K562 (cell line): Measurements from ENCODE around the gene PLAC1. TPM values are rescaled to one million over a fixed set of nuclear protein-coding genes. Genes with fewer than 3 reads are reported as not detected.
A peak's percentile ranks its signal among the peaks of the same experiment; 100 is the strongest.

Experiments
- microRNA counts: library from miRNA; unstranded; fragments of <30 nt; microRNA quantifications from one replicate; lab custom pipeline; 2016
- microRNA-seq: library from miRNA; unstranded; fragments of <30 nt; microRNA quantifications from one replicate; pipeline ENCODE4, GENCODE V29; 2018; ENCODE audit warnings: borderline microRNAs expressed
- polyA plus RNA-seq, 8 experiments: library from polyadenylated mRNA; depleted of rRNA in 4 of 8; stranded (reverse) in 5 of 8; unstranded in 3 of 8; fragments of >200 nt; fragmentation: Nextera tagmentation in 2 of 8; fragmentation: Illumina TruSeq in 1 of 8; extraction: Ambion mirVana in 2 of 8; extraction: Trizol in 1 of 8; gene quantifications; 2 replicates each; pipeline versions ENCODE4 v1.2.1 to v1.2.3, GENCODE V29; 2011 to 2014; ENCODE audit warnings: inconsistent platforms in 1 of 8, missing spikeins in 1 of 8
- small RNA-seq: library from RNA; depleted of rRNA; stranded (forward); fragments of <200 nt; gene quantifications from one replicate; pipeline ENCODE3, GENCODE V24; 2014
- total RNA-seq, 7 experiments: library from RNA; depleted of rRNA in 6 of 7; stranded (reverse); fragments of >200 nt in 6 of 7; fragmentation: Illumina TruSeq in 2 of 7; extraction: Trizol in 2 of 7; gene quantifications; 2 replicates each; pipeline versions ENCODE4 v1.2.1 to v1.2.3, GENCODE V29; 2011 to 2021; ENCODE audit warnings: low replicate concordance in 1 of 7

Gene PLAC1
- total and polyA plus RNA-seq, 9 of the 15 experiments (the other 6 are each of a cell fraction or from before 2014, with no cell fraction given): 0.82 to 9.1 (median 1.7) TPM

MicroRNA genes within 50 kb of the gene (microRNA counts, 767-probe panel; counts per million panel counts)
- microRNA hsa-miR-424-5p (lab: Ali Mortazavi, UCI) (1,983 counts per million, percentile 51 among the panel's probes with 10 or more counts), microRNA hsa-miR-450a-5p (lab: Ali Mortazavi, UCI) (3,839 counts per million, percentile 79 among the panel's probes with 10 or more counts), microRNA hsa-miR-450b-3p (lab: Ali Mortazavi, UCI) (870 counts per million, percentile 17 among the panel's probes with 10 or more counts), microRNA hsa-miR-450b-5p (lab: Ali Mortazavi, UCI) (870 counts per million, percentile 17 among the panel's probes with 10 or more counts), microRNA hsa-miR-503 (lab: Ali Mortazavi, UCI) (3,787 counts per million, percentile 79 among the panel's probes with 10 or more counts), microRNA hsa-miR-542-3p (lab: Ali Mortazavi, UCI) (1,894 counts per million, percentile 48 among the panel's probes with 10 or more counts), microRNA hsa-miR-542-5p (lab: Ali Mortazavi, UCI) (1,139 counts per million, percentile 25 among the panel's probes with 10 or more counts)

Small RNA genes lying within 50 kb of the gene (microRNA-seq; reads per million reads assigned to microRNA genes)
- gene MIR424 (806 reads per million, percentile 91 among the genes with 10 or more reads in this experiment), gene MIR450A1 (1.1 reads per million, percentile 10 among the genes with 10 or more reads in this experiment), gene MIR450A2 (1.5 reads per million, percentile 19 among the genes with 10 or more reads in this experiment), gene MIR450B (5.0 reads per million, percentile 46 among the genes with 10 or more reads in this experiment), gene MIR503 (43.2 reads per million, percentile 72 among the genes with 10 or more reads in this experiment), gene MIR542 (24.0 reads per million, percentile 67 among the genes with 10 or more reads in this experiment)

Small RNA genes lying within 50 kb of the gene (small RNA-seq; reads per million reads assigned to genes)
- gene AC004383.1: not detected
- not detected for gene MIR450A1
- gene MIR450A2: not detected
- gene MIR450B: 4.1 reads per million, percentile 91 among the genes with 10 or more reads in this experiment
- gene MIR503: 2.8 reads per million, percentile 87 among the genes with 10 or more reads in this experiment
- 6.2 reads per million, percentile 94 among the genes with 10 or more reads in this experiment for gene MIR542

Other genes starting within 250 kb of the PLAC1 start
- gene HPRT1, start 198.3 kb downstream of the PLAC1 start, total RNA-seq (2014; rRNA removed): 24.4 and 28.6 TPM in 2 replicates
- gene HPRT1, start 198.3 kb downstream of the PLAC1 start, total RNA-seq (2014; rRNA removed; fragmentation: Illumina TruSeq; extraction: Trizol): 56.4 and 64.8 TPM in 2 replicates
- gene HPRT1, start 198.3 kb downstream of the PLAC1 start, total RNA-seq (2015; rRNA removed; fragmentation: Illumina TruSeq; extraction: Trizol): 39.3 and 39.5 TPM in 2 replicates
- gene HPRT1, start 198.3 kb downstream of the PLAC1 start, total RNA-seq (2021): 96.8 and 98.0 TPM in 2 replicates
- gene HPRT1, start 198.3 kb downstream of the PLAC1 start, polyA plus RNA-seq (2011; rRNA removed): 71.5 and 104 TPM in 2 replicates
- gene HPRT1, start 198.3 kb downstream of the PLAC1 start, polyA plus RNA-seq (2014; fragmentation: Illumina TruSeq; extraction: Trizol): 154 and 158 TPM in 2 replicates
- gene HPRT1, start 198.3 kb downstream of the PLAC1 start, polyA plus RNA-seq (2014; fragmentation: Nextera tagmentation; extraction: Ambion mirVana): 100 to 1,000 TPM; 120 to 121 TPM
- 100 and 106 TPM in 2 replicates for gene HPRT1, start 198.3 kb downstream of the PLAC1 start, polyA plus RNA-seq (2014; rRNA removed)
- 9.2 and 11.2 TPM in 2 replicates for gene PABIR2, start 138.7 kb upstream of the PLAC1 start, total RNA-seq (2014; rRNA removed)
- gene PABIR2, start 138.7 kb upstream of the PLAC1 start, total RNA-seq (2014; rRNA removed; fragmentation: Illumina TruSeq; extraction: Trizol): 16.7 and 17.3 TPM in 2 replicates
- gene PABIR2, start 138.7 kb upstream of the PLAC1 start, total RNA-seq (2015; rRNA removed; fragmentation: Illumina TruSeq; extraction: Trizol): 14.4 and 15.5 TPM in 2 replicates
- gene PABIR2, start 138.7 kb upstream of the PLAC1 start, total RNA-seq (2021): 38.4 and 44.7 TPM in 2 replicates
- 39.7 and 43.8 TPM in 2 replicates for gene PABIR2, start 138.7 kb upstream of the PLAC1 start, polyA plus RNA-seq (2011; rRNA removed)
- 58.4 and 60.7 TPM in 2 replicates for gene PABIR2, start 138.7 kb upstream of the PLAC1 start, polyA plus RNA-seq (2014; fragmentation: Illumina TruSeq; extraction: Trizol)
- 10 to 100 TPM; 20.3 to 24.0 TPM for gene PABIR2, start 138.7 kb upstream of the PLAC1 start, polyA plus RNA-seq (2014; fragmentation: Nextera tagmentation; extraction: Ambion mirVana)
- gene PABIR2, start 138.7 kb upstream of the PLAC1 start, polyA plus RNA-seq (2014; rRNA removed): 40.9 and 44.0 TPM in 2 replicates